ENCODE measurements around the gene LATS2.

The LATS2 gene

DNA sequence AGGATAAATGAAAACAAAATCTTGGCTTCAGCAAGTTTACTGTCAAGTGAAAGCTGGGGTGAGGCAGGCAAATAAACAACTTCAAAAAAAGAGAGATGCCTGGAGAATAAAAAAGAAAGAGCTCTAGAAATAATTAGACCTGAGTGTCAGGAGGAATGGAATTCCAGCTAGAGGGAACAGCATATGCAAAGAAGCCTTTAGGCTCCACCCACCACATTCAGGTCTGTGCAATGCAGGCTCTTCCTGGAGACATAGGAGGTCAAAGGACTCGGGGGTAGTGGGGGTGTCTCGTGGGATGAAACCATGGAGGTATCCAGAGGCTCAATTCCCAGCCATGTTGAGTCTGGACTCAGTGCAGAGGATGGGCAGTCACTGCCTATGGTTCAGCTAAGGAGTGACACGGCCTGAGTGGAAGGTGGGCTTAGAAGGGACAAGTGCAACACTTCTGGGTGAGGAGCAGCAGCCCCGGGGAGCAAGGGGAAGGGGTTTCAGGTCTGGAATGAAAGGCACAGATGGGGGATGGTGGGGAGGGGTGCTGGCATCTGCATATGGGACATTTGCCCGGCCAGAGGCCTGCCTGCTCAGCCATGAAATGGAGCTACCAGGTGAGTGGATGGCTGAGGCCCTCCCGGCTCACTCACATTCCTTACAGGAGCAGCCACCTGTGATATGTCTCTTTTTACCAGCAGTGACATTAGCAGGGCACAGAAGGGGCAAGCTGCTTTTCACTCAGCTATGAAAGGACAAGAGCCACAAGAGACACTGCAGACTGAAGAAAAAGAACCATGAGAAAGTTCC, 12.3 kb downstream of the LATS2 start:
- no peak for DNase-seq

DNA sequence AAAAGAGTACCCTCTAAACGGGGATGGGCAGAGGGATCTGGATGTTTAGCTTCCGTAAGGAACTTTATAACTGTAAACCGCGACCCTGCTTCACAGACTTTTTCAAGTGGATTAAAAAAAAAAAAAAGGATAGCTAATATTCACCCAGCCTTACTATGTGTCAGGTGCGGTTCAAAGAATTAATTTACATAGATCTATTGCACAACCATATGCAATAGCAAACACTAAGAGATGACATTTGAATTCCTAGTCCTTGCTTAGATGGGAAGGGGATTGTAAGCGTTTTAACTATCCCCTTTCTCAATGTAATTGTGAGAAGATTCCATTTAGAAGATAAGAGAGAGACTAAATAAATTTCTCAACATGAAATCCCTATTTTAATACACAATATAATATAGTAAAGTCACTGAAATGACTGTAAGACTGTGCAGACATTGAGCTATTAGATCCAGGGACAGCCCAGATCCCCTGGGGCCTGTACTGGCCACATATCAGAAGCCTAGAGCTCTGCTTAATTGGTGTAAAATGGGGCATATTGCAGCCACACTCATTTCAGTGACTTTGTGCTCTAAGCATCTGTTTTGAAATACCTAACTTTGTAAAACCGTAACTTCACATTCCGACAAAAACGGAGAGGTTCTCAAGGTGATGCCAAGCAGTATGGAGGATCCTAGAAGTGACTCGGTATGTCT, 13.6 kb downstream of the LATS2 start:
- no peak for DNase-seq

DNA sequence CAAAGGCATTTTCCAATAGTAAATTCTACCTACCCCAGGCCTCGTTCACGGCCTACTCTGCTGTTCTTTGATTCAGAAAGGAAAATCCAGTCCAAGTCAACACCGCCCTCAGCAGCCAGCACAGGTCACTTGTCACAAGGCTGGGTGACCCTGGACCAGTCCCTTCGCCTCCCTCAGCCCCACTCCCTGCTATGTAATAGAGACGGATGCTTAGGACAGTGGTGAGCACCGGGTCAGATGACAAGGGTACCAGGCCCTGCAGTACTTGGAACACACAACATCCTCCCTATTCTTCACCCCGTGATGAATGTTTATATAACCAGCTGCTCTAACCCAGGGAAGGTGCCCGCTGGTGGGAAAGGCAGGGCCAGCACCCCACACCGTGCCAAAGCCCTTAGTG, 14.3 kb downstream of the LATS2 start:
- no peak for DNase-seq

DNA sequence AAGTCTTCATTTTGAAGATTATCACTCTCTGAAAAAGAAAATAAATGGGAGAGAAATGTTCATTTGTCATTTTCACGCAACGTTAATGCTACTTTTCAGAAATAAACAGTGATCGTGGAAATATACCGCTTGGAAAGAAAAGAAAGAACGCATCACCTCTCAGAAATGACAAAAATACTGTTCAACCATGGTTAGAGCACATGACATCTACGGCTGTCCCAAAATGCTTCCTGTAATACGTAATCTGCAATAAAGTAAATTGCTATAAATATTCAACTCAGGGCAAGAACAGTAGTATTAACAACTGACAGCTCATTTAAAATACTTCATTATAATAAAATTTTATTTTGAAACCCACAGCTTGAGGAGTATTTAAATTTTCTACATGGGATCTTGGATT, 15.2 kb downstream of the LATS2 start:
- no peak for DNase-seq

DNA sequence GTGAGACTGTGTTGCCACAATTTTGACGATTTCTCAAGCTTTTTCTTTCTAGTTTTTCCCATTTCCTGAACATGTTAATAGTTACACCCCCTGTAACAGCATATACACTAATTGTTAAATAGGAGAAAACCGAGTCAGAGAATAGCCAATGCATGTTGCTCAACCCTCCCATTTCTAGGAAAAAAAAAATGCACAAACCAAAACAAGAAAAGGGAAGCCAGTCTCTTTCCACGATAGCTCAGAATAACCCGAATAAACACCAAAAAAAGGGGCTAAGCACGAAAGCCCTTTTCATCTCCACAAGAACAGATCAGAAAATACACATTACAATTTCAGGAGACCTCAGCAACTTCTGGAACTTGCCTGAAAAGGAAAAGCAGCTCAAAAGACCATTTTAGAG, 16.3 kb downstream of the LATS2 start:
- DNase-seq = no peak

DNA sequence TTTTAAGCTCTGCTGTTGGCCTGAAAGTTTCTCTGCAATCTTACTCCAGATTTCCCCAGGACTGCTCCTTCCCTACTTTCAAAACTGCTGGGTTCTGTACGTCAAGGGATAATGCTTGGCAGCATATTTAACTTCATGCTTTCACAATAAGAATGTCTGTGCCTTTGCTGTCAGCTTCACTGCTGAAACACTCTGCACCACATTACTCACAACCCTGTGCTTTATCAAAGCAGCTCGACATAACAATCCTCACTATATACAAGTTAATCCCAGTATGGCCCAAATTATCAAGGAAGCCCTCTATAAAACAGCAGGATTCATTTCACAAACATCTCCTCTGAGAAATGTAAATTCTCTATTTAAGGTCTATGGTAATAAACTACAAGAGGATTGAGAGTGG, 17.5 kb downstream of the LATS2 start:
- no peak for DNase-seq

DNA sequence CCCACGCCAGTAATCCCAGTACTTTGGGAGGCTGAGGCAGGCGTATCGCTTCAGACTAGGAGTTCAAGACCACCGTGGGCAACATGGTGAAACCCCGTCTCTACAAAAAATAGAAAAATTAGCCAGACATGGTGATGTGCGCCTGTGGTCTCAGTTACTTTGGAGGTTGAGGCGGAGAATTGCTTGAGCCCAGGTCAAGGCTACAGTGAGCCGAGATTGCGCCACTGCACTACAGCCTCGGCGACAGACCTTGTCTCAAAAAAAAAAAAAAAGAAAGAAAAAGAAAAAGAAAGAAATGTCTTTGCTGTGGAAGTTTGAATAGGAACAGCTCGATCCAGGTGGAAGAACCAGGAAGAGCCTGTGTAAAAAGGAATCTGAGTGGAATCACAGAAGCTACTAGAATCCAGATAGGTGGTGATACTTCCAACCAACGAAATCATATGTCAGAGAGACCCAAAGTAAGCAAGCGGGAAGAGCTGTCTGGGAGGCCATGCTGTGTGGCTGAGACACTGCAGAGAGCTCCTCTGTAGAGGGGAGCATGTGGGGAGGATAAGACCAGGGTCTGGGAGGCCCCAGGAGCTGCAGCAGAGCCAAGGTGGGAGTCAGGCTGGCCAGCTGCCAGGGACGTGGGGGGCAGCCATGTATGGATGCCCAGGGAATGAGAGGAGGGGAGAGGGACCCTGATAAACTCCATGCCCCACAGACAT, 21.1 kb downstream of the LATS2 start:
- no peak for DNase-seq

DNA sequence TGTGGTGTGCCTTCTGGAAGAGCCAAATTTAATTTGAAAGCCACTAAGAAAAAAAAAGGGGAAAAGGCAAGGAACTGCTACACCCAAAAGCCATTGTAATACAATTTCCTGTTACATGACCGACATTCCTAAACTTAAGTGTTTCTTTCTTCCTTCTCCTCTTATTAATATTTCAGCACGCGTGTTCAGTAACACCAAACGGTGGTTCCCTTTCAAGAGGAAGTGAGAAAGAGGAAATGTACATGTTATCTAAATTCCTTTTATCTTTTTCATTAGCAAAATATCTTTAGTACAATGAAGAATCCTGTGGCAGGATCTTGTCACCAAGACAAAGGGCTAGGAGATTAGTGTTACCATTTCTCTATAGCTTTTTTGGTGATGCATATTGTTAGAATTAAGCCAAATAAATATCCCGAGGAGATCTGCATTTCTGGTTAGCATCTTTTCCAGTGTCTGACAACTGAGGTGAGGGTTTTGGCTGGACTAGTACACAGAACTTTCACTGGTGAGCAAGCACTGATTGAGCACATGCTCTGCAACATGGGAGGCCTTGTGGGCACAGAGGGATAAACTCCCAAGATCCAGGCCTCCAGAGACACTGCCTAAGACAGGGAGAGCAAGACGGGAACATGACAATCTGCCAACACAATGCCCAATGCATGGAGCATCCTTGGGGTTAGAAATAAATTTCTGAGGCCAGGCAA, 22.1 kb downstream of the LATS2 start:
- no peak for DNase-seq

DNA sequence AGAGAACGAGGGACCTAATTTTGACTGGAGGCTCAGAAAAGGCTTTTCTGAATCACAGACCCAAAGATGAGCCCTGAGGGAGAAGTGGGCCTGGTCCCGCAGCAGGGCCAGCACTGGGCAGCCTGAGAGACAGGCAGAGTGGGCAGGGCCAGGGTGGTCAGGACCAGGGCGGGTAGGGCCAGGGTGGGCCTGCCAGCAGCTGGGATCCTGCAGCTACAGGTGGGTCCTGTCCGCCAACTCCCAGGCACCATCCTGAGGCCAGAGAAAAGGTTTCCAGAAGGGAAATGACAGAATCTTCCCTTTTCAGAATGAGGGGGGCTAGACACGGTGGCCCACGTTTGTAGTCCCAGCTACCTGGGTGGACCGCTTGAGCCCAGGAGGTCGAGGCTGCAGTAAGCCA, 23.7 kb downstream of the LATS2 start:
- no peak for DNase-seq

DNA sequence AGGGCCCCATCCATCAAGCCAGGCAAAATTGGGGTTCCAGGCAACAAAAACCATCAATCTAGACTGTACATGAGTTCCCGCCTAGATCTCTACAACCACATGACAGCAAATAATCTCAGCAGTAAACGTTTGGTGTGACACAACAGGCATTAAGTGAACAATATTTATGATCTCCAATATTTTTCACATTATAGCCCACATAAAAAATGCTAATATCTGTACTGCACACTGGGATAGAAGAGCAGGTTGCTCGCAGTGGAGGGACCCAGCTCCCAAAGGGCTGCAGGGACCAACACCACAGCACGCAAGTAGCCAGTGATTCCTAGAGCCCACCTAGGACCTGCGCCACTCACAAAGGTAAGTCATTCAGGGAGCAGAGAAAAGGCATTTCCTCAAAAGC, 25.9 kb downstream of the LATS2 start:
- DNase-seq = no peak

DNA sequence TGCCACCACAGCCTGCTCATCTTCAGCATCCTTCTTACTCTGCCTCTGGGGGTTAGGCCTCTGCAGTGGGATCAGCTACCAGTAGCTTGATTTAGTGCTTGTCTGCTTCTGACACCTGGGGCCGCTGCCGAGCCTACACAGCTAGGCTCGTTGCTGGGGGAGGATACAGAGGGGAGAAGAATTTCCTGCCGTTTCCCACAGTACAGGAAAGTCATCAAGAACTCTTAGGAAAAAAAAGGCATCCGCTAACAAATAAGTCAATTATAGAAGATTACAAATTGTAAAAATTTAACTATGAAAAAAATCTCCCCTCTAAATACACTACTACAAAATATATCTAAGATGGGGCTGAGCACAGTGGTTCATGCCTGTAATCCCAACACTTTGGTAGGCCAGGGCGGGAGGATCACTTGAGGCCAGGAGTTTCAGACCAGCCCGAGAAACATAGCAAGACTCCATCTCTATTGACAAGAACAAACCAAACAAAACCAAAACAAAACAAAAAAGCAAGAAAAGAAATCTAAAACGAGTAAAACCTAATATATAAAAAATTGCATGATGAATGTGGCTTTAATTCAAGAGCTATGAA, 26.7 kb downstream of the LATS2 start:
- peak in 1 of 51 donors; percentile 10 for DNase-seq

DNA sequence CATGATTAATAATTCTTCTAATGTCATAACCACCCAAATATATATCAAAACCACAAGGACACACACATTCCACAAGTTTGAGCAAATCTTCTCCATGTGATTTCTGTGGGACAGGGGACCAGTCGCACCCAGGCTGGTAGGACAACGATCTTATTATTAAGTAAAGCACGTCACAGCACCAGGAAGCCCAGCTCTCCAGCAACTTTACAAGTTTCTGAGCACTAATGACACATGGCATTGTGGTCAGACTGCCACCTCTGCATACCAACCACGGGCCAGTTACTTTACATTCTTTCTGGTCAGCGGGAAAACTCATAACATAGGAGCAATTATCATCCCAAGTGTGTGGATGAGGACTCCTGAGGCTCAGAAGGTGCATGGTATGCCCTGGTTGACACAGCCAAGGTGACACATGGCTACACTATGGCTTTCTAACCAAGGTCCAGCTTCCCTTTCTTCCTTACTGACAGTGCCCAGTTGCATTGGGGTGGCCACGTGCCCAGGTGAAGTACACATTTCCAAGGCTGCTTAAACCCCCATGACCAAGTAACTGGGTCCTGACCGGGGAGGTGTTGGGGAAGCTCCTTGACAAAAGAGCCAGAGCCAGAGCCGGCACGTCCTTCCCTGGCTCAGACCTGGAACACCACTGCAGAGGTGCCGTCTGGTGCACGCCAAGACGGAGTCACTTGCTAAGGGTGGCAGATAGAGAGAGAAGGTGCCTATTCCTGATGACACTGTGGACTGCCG, 27.4 kb downstream of the LATS2 start:
- DNase-seq = no peak

DNA sequence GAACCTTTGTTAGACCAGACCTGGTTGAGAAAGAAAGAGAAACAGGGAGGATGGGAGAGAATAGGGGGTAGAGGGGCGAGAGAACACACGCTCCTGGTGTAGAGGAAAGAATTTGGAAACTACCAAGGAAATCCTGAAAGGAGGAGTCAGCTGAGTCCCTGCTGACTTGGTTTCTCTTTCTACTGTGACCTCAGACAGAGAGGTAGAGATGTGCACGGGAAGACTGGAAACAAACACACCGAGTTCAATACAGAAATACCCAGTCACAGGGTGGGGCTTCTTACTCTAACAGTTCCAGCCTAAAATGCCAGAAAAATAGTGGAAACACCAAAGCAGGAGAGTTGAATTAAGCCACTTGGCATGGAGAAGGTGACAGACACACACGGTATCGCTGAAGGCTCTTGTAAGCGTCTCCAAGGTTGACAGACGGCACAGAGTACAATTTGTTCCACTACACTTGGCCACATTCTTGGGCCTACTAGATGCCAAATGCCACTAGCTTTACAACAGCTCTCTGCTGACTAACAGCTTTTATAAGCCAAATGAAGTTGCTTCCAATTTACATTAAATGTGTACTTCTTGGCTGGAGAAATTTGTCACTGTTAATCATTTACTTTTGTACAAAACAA, 28.1 kb downstream of the LATS2 start:
- peak in 5 of 51 donors; percentile 9 to 31 (median 12) for DNase-seq

DNA sequence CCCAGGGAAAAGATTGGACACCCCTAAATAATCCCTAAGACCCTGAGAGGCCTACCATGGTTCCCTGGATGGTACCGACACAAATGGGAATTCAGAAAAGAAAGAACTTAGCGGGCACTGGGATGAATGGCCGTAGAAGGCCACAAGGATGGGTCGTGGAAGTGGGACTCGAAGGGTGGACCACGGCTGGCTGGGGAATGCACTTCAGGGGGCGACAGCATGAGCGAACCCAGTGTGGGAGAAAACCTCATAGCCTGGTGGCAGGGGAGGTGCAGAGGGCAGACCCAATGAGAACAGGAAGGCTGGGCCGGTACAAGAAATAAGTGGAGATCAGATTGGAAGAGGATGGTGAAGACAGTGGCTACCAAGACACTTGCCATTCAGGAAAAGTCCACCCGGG, 28.7 kb downstream of the LATS2 start:
- DNase-seq = no peak

DNA sequence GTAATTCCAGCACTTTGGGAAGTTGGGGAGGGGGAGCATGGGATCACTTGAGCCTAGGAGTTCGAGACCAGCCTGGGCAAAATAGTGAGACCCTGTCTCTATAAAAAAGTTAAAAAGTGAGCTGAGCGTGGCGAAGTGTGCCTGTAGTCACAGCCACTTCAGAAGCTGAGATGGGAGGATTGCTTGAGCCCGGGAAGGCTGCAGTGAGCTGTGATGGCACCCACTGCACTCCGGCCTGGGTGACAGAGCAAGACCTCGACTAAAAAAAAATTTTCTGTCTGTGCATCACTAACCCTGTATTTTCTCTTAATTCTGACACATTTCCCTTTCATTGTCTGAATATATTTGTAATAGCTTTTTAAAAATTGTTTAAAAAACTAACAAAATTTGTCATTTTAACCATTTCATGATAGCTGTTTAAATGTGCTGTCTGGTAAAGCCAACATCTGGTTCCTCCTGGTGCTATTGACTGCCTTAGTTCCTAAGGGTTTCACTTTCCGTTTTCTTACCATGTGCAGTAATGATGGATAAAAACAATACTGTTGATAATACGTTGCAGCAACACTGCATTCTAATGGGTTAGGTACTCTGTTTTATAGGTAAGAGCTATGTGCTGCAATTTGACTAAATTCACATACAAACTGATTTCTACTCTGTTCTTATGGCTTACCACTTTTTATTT, 29.7 kb downstream of the LATS2 start:
- no peak for DNase-seq

DNA sequence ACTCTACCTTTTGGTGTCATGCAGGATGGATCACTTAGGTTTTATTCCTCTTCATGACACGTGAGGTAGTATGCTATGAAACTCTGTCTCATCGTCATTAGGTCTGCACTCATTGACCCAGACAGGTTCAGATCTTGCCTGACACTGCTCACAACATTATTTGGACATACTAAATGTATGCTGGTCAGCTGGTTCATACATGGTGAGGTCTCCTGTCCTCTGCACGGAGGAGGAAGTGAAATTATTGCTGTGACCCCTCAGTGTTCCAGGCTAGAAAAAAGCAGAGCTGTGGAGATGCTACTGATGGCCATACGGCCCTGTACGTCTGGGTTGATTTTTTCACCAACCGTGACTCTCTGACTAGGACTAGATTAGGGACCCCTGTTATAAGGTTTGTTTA, 35.8 kb downstream of the LATS2 start:
- DNase-seq = no peak

DNA sequence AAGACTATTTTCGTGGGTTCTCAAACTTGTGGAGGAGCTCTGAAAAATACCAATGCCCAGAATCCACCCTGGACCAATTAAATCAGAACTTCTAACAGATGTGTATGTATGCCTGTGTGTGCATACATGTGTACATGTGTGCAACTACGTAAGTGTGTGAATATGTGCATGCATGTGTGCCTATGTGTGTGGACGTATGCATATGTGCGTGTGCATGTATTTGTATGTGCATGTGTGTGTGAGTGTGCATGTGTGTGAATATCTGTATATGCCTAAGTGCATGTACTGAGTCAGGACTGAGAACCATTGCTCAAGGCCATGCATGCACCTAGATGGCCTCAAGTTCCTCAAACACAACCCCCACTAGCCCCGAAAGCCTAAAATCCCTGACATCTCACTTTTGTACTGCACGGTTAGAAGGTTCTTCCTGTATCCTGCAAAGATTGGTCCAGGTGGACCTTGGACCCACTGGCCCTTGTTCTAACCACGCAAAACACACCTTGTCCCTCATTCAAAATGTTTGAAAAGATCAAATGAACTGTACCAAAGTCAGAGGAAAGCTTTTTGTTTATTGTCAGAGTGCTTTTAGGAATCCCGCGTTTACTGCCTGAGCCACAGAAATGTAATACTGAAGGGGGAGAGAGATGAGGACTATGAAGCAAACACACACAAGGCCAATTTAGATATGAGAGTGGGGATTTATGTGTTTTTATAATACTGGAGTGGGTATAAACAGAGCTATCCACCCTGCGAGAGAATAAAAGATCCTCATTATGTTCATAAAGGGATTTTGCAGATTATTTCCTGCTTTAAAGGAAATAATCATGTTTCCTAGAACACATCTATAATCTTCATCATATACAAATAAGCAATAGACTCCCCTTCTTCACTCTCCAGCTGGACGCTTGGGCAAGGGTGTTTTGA, 39.1 kb downstream of the LATS2 start:
- DNase-seq = no peak

DNA sequence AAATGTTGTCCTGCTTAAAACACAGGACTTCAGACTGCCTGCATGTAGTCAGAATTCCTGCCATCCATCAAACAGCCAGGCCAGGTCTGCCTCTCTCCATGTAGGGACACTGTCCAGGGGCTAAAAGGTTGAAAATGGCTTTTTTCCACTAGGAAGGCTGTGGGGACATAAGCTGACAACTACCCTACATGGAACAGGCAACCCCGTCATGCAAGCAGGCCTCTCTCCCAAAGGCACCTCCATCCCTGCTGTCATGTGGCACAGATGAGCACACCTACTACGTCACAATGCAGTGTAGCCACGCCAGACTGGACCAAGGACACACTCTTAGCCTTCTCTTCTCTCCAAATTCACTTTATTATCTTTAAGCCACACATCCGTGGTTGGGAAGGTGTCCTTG, 40.8 kb downstream of the LATS2 start:
- no peak for DNase-seq

DNA sequence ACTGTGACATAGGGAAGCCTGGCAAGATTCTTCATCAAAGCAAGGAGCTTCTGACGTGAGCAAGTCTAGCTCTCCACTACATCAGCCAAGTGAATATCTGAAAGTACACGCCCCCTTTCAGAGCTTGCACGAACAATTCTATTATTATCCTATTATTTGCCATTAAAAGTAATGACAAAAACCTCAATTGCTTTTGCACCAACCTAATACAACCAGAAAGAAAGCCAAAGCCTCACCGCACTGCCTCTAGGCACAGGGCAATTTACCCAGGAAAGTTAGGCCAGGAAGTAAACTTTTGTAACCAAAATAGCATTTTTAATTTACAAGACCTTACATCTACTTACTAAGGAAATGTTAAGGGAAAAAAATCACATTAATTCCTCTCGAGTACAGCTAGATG, 41.2 kb downstream of the LATS2 start:
- no peak for DNase-seq

Data from hypothalamus (tissue), 51 donors.